ENCODE measurements around the gene KCNH1. TPM values are rescaled to one million over a fixed set of nuclear protein-coding genes. Genes with fewer than 3 reads are reported as not detected.

KCNH1 gene
- total RNA-seq, 2 donors from 2014 or later, result 0.32 to 0.33 TPM

- DNase-seq (ENCODE audit: low spot score), result no peak
Measured at GRCh38 chr1:210747890-210748289, 386.1 kb downstream of the KCNH1 start.

GRCh38 chr1:210747112-210747511 lies 386.8 kb downstream of the KCNH1 start:
- DNase-seq (ENCODE audit: low spot score), result no peak
- intact Hi-C loops (cut with DNase I), result no loop called here

More at GRCh38 chr1:210747890-210748289, 386.1 kb downstream of the KCNH1 start:
- intact Hi-C loops (cut with DNase I), result no loop called here

GRCh38 chr1:210746024-210746731 lies 387.8 kb downstream of the KCNH1 start:
- DNase-seq (ENCODE audit: low spot score), result no peak
- intact Hi-C loops (cut with DNase I), result no loop called here

- intact Hi-C loops (cut with DNase I), result no loop called here
- DNase-seq (ENCODE audit: low spot score), result no peak
Measured at GRCh38 chr1:210743038-210743437, 390.9 kb downstream of the KCNH1 start.

- intact Hi-C loops (cut with DNase I), result no loop called here
Measured at GRCh38 chr1:210741564-210741963, 392.4 kb downstream of the KCNH1 start.

GRCh38 chr1:210739627-210740026 lies 394.3 kb downstream of the KCNH1 start:
- DNase-seq (ENCODE audit: low spot score), result no peak
- intact Hi-C loops (cut with DNase I), result no loop called here

More at GRCh38 chr1:210741564-210741963, 392.4 kb downstream of the KCNH1 start:
- no peak for DNase-seq (ENCODE audit: low spot score)

- intact Hi-C loops (cut with DNase I), result no loop called here
- no peak for DNase-seq (ENCODE audit: low spot score)
Measured at GRCh38 chr1:210738256-210738655, 395.7 kb downstream of the KCNH1 start.

DNA sequence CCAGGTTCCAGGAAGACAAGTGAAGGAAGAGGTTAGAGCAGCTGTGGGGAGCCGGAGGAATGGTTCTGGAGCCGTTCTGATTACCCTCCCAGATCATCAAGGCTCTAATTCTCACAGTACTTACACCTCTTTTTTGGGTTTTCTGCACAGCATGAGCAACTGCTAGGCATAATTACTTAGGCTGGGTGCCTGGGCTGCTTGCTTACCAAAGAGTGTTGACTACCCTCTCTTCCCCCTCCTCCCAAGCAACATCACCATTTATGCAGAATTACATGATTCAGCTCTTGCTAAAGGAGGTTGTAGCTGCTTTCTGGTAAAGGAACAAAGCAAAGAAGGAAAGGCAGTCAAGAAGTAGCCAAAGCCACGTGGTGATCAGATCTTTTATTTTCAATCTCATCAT lies 397.2 kb downstream of the KCNH1 start:
- no peak for DNase-seq (ENCODE audit: low spot score)
- intact Hi-C loops (cut with DNase I), result no loop called here

DNA sequence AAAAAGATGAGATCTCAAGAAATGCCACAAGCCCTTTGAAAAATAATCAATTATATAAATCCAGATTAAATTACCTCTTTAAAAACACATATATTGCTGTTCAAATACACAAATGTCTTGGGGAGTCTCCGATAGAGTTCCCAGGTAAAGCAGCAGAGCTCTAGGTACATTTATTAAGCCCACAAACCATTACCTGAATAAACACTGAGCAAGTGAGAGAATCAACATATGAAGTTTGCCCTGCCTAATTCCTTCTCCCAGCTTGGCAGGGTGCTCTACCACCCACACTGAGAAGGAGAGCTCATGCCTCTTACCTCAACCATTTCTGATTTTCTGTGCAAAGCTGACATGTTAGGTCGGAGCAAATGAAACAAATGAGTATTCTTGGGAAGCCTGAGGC lies 402.4 kb downstream of the KCNH1 start:
- DNase-seq (ENCODE audit: low spot score), result no peak
- intact Hi-C loops (cut with DNase I), result no loop called here

- DNase-seq (ENCODE audit: low spot score), result no peak
- intact Hi-C loops (cut with DNase I), result no loop called here
Measured at GRCh38 chr1:210731193-210731592, 402.8 kb downstream of the KCNH1 start.

DNA sequence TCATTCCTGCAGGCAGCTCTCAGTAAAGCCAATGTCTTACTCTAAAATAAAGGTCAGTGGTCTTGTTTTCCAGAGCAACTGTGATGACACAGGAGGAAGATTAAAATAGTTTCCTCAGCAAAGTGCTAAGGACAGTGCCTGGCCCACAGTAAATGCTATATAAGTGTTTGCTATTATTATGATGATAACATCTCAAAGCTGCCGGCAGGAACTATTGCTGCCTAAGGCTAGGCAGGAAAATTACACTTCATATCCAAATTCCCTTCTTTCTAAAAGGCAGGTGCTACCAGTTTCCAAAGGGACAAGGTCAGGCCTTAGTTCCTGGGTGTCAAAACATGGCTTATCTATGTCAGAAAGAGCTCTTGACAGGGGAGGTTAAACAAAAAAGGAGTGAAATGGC lies 403.9 kb downstream of the KCNH1 start:
- intact Hi-C loops (cut with DNase I), result no loop called here
- DNase-seq (ENCODE audit: low spot score), result no peak

DNA sequence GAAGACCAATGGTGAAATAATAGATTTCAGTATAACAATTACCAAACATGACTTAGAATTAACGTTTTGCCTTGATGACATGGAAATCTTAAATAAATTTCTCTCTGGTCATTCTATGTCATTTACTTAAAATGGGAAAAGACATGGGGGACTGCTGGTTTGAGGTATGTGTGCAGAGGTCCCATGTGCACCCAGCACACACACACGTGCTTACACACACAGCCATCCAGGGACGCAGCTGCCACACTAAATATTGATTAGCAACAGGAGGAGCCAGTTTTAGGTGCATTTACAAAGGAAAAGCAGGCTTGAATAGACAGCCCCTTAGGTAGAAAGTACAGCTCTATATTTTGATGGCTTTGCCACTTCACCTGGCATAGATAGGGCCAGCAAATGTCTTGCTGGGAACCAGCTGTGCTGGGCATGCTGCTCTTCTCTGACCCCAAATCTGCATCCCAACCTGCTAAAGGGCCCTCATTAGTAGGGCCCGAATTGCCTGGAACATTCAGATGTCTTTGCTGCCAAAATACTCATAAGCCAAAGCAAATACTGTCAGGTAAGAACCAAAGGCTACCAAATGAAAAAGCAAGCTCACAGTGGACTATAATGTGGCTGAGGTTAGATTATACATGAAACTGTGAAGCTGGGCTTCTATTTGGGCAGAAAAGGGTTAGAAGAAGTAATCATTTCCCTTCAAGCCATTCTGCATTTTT lies 405.4 kb downstream of the KCNH1 start:
- DNase-seq (ENCODE audit: low spot score), result no peak
- intact Hi-C loops (cut with DNase I), result no loop called here

DNA sequence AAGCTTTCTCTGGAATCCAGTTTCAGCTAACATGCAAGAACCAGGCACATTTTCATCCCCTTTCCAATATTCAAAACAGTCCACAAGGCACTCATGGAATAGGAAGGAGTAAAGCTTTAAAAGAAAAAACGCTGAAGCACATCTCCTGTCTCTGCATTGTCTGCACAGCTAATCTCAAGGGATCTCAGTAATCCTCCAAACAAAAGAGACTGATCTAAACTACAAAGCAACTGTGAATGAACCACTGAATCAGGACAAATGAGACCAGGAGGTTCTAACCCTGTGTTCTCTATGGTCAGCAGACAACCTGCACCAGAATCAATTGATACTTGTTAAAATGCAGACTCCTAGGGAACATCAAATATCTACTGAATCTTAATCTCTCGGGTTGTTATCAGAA lies 406.2 kb downstream of the KCNH1 start:
- no peak for DNase-seq (ENCODE audit: low spot score)
- intact Hi-C loops (cut with DNase I), result no loop called here

GRCh38 chr1:210726621-210727020 lies 407.3 kb downstream of the KCNH1 start:
- no peak for DNase-seq (ENCODE audit: low spot score)
- intact Hi-C loops (cut with DNase I), result no loop called here

- no peak for DNase-seq (ENCODE audit: low spot score)
Measured at GRCh38 chr1:210724768-210725167, 409.2 kb downstream of the KCNH1 start.

GRCh38 chr1:210723646-210724045 lies 410.3 kb downstream of the KCNH1 start:
- DNase-seq (ENCODE audit: low spot score), result no peak
- intact Hi-C loops (cut with DNase I), result loop anchor here in 1 of 2 donors (2.0 kb wide), 1 partner anchor 15 kb away; no protein-coding TSS in a partner anchor

More at GRCh38 chr1:210724768-210725167, 409.2 kb downstream of the KCNH1 start:
- intact Hi-C loops (cut with DNase I), result no loop called here

- DNase-seq (ENCODE audit: low spot score), result no peak
- intact Hi-C loops (cut with DNase I), result loop anchor here in 1 of 2 donors (2.0 kb wide), 1 partner anchor 14 kb away; no protein-coding TSS in a partner anchor
Measured at GRCh38 chr1:210722410-210723081, 411.4 kb downstream of the KCNH1 start.

DNA sequence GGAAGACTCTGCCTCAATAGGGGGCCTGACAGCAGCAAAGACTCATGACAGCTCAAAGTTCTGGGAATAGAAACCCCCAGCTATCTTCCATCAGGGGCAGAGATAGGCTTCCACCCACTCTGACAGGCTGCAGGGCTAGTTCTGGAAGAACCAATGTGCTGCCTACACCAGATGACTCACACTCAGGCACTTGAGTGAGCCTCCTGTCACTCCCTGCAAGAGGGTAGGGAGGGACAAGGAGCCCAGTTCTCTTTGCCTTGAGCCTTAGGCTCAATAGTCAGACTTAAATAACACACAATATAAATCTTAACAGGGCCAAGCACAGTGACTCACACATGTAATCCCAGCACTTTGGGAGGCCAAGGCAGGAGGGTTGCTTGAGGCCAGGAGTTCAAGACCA lies 418.9 kb downstream of the KCNH1 start:
- intact Hi-C loops (cut with DNase I), result no loop called here
- no peak for DNase-seq (ENCODE audit: low spot score)

DNA sequence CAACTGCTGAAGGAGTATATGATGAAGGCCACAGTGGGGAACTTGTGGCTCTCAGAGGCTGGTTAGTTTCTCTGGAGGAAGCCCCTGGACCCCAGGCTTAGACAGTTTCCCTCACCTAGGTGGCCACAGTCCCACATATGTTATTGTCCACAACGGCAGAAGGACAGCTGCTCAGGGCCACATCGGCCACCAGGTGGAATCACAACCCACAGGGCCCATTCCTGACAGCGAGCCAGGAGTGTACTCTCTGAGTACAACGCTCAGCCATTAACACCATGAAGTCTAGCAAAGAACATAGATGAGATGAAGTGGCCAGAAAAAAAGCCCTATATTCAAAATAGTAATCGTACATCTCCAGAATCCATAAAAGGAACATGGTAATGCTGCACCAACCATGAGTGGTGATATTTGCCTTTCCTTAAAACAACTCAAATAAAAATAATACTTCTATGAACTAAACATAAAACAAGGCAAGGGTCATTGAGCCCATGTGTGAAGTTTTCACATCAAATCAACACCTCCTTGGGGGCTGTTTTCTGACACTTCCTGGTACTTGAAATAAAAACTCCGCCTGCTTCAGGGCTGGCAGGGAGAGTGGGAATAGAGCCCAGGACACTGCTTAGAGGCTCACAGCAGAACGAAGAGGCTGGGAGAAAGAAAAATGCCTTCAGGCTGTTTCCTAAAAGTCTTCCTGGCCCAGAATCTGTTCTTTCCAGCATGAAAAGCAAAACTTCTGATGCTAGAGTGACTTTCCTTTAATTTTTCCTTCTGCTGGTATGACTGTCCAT lies 421.9 kb downstream of the KCNH1 start:
- no peak for DNase-seq (ENCODE audit: low spot score)
- intact Hi-C loops (cut with DNase I), result no loop called here
